Measurements from ENCODE around the gene KRTAP10-6.

GRCh38 chr21:44623575-44623974, 31.3 kb upstream of the KRTAP10-6 start:
- no peak for TF ChIP-seq CTCF (IDR thresholded peaks at IDR 0.05 in 8 of 11, conservative IDR thresholded peaks at IDR 0.05 in 3 of 11)
- no peak for TF ChIP-seq POLR2A (IDR thresholded peaks at IDR 0.05)
- no peak for TF ChIP-seq POLR2AphosphoS5 (IDR thresholded peaks at IDR 0.05)
